Duodenal mucosa (tissue), 2 donors: Measurements from ENCODE around the gene NABP2.
"Not testable (repeated sequence)": the region's sequence is repeated elsewhere in the genome, so short reads cannot be mapped to it uniquely, and the experiment has no call there.

ENCODE experiments used
- H3K27ac ChIP-seq: one replicate; pipeline ENCODE4 v1.7.0; 2013; ENCODE audit warnings: low read depth, low read length
- H3K27me3 ChIP-seq, 2 donors: one replicate each; pipeline ENCODE4 v1.7.0; 2013; ENCODE audit warnings: low read length in 2 of 2, control low read depth in 1 of 2; ENCODE audit not compliant: insufficient read depth in 2 of 2, control insufficient read depth in 1 of 2
- H3K36me3 ChIP-seq, 2 donors: one replicate each; pipeline ENCODE4 v1.7.0; 2013; ENCODE audit warnings: low read length in 2 of 2, control low read depth in 1 of 2; ENCODE audit not compliant: insufficient read depth in 2 of 2, control insufficient read depth in 1 of 2
- H3K4me1 ChIP-seq, 2 donors: one replicate each; pipeline ENCODE4 v1.7.0; 2013; ENCODE audit warnings: low read length in 2 of 2, control low read depth in 1 of 2; ENCODE audit not compliant: insufficient read depth in 2 of 2, control insufficient read depth in 1 of 2
- H3K4me3 ChIP-seq, 2 donors: one replicate each; pipeline ENCODE4 v1.7.0; 2013; ENCODE audit warnings: low read length in 2 of 2, low read depth in 1 of 2
- H3K9ac ChIP-seq, 2 donors: one replicate each; pipeline ENCODE4 v1.7.0; 2013; ENCODE audit warnings: low read length in 2 of 2, low read depth in 1 of 2
- H3K9me3 ChIP-seq, 2 donors: one replicate each; pipeline ENCODE4 v1.7.0; 2013; ENCODE audit warnings: low read length in 2 of 2, control low read depth in 1 of 2; ENCODE audit not compliant: control insufficient read depth in 1 of 2

Gene NABP2

GRCh38 chr12:56257491-56258067, 33.4 kb downstream of the NABP2 start:
- no peak overlapping the region for H3K27ac ChIP-seq
- no peaks in the 10 kb centered on the region for H3K9me3 ChIP-seq
- no peaks in the 10 kb centered on the region for H3K27me3 ChIP-seq
- peaks cover 25 to 41% of the 10 kb centered on the region in 2 donors for H3K36me3 ChIP-seq
- peaks cover 12 to 15% of the 10 kb centered on the region in 2 donors for H3K4me1 ChIP-seq
- peak overlapping the region; percentile 81 to 92 for H3K4me3 ChIP-seq
- peak overlapping the region; percentile 68 to 88 for H3K9ac ChIP-seq

GRCh38 chr12:56258068-56258819, 34.1 kb downstream of the NABP2 start, which contains the start of gene ANKRD52:
Gene ANKRD52 (minus strand): TSS chr12:56258384. CDS start chr12:56258269, 115 bp downstream.
- Histone ChIP-seq H3K9ac (peak within 1 kb of the TSS; percentile 85 to 88), H3K9me3 (no peaks in the 10 kb centered on the region), H3K27ac (no peak within 1 kb of the TSS), H3K36me3 (peaks cover 18 to 34% of the 10 kb centered on the region in 2 donors), H3K4me3 (peak within 1 kb of the TSS; percentile 81 to 92), H3K27me3 (no peaks in the 10 kb centered on the region), H3K4me1 (peaks cover 12 to 15% of the 10 kb centered on the region in 2 donors)

GRCh38 chr12:56258820-56259183, 34.7 kb downstream of the NABP2 start:
- Histone ChIP-seq H3K9ac (peak overlapping the region; percentile 85 to 88), H3K27me3 (no peaks in the 10 kb centered on the region), H3K36me3 (peaks cover 14 to 29% of the 10 kb centered on the region in 2 donors), H3K9me3 (no peaks in the 10 kb centered on the region), H3K4me3 (peak overlapping the region; percentile 77 to 85), H3K4me1 (peaks cover 12 to 15% of the 10 kb centered on the region in 2 donors), H3K27ac (no peak overlapping the region)

GRCh38 chr12:56260380-56260779, 36.2 kb downstream of the NABP2 start:
- no peak overlapping the region for H3K9ac ChIP-seq
- no peaks in the 10 kb centered on the region for H3K9me3 ChIP-seq
- H3K4me3 ChIP-seq, result no peak overlapping the region
- H3K27ac ChIP-seq, result no peak overlapping the region
- H3K36me3 ChIP-seq, result peaks cover 9 to 16% of the 10 kb centered on the region in 2 donors
- no peaks in the 10 kb centered on the region for H3K27me3 ChIP-seq
- peaks cover 12 to 15% of the 10 kb centered on the region in 2 donors for H3K4me1 ChIP-seq

GRCh38 chr12:56260921-56261320, 36.8 kb downstream of the NABP2 start:
- H3K4me1 ChIP-seq, result peaks cover 12 to 15% of the 10 kb centered on the region in 2 donors

GRCh38 chr12:56261503-56262232, 37.5 kb downstream of the NABP2 start:
- H3K4me3 ChIP-seq, result no peak overlapping the region
- H3K27ac ChIP-seq, result no peak overlapping the region
- no peaks in the 10 kb centered on the region for H3K9me3 ChIP-seq
- H3K27me3 ChIP-seq, result no peaks in the 10 kb centered on the region
- H3K4me1 ChIP-seq, result peaks cover 9 to 15% of the 10 kb centered on the region in 2 donors
- peaks cover 0 to 6% of the 10 kb centered on the region in 2 donors for H3K36me3 ChIP-seq
- H3K9ac ChIP-seq, result no peak overlapping the region

More at GRCh38 chr12:56260921-56261320, 36.8 kb downstream of the NABP2 start:
- Histone ChIP-seq H3K4me3 (no peak overlapping the region), H3K27ac (no peak overlapping the region), H3K9me3 (no peaks in the 10 kb centered on the region), H3K36me3 (peaks cover 4 to 11% of the 10 kb centered on the region in 2 donors), H3K9ac (no peak overlapping the region), H3K27me3 (no peaks in the 10 kb centered on the region)

- not testable (repeated sequence) for H3K27ac ChIP-seq, H3K9me3 ChIP-seq, H3K36me3 ChIP-seq, H3K4me3 ChIP-seq, H3K27me3 ChIP-seq, H3K9ac ChIP-seq
- H3K4me1 ChIP-seq, result peaks cover 6 to 15% of the 10 kb centered on the region in 2 donors
These were observed 38.8 kb downstream of the NABP2 start for GRCh38 chr12:56262955-56263354.

- not testable (repeated sequence) for H3K27me3 ChIP-seq, H3K9me3 ChIP-seq
- Histone ChIP-seq H3K27ac (peak overlapping the region; percentile 91), H3K4me1 (peaks cover 6 to 15% of the 10 kb centered on the region in 2 donors), H3K4me3 (peak overlapping the region; percentile 82 to 87), H3K36me3 (peaks cover 0 to 12% of the 10 kb centered on the region in 2 donors), H3K9ac (peak overlapping the region; percentile 69 to 91)
These were observed 42.0 kb downstream of the NABP2 start for GRCh38 chr12:56266068-56266692.

- no peaks in the 10 kb centered on the region for H3K27me3 ChIP-seq
- peak within 1 kb of the TSS; percentile 69 to 91 for H3K9ac ChIP-seq
- no peaks in the 10 kb centered on the region for H3K9me3 ChIP-seq
- peak within 1 kb of the TSS; percentile 82 to 87 for H3K4me3 ChIP-seq
- H3K27ac ChIP-seq, result peak within 1 kb of the TSS; percentile 91
- H3K4me1 ChIP-seq, result peaks cover 6 to 15% of the 10 kb centered on the region in 2 donors
- H3K36me3 ChIP-seq, result peaks cover 0 to 18% of the 10 kb centered on the region in 2 donors
These were observed 42.7 kb downstream of the NABP2 start, which contains the start of gene COQ10A for GRCh38 chr12:56266693-56267442. Gene COQ10A (plus strand): TSS chr12:56266942. CDS start chr12:56267119, 177 bp downstream.
